GM18520 (cell line): ENCODE results near the gene ANXA11.
"Not testable (repeated sequence)": the region's sequence is repeated elsewhere in the genome, so short reads cannot be mapped to it uniquely, and the experiment has no call there.

Experiments used
- ATAC-seq: cut with Tn5 transposase; IDR thresholded peaks from one replicate; pipeline ENCODE4 v1.9.1; 2021; ENCODE audit not compliant: unreplicated experiment

ANXA11 gene

GRCh38 chr10:80210259-80210658 is 4.9 kb upstream of the ANXA11 start:
- no peak for ATAC-seq

- no peak for ATAC-seq
Observed at GRCh38 chr10:80207768-80208370, 2.5 kb upstream of the ANXA11 start.

GRCh38 chr10:80206277-80206655 is 929 bp upstream of the ANXA11 start:
- no peak for ATAC-seq

- peak; percentile 16 for ATAC-seq
Observed at GRCh38 chr10:80204677-80205476, 460 bp downstream of the ANXA11 start.

- ATAC-seq: no peak
Observed at GRCh38 chr10:80203835-80204676, 1.3 kb downstream of the ANXA11 start.

- peak; percentile 36 for ATAC-seq
Observed at GRCh38 chr10:80202934-80203834, 2.2 kb downstream of the ANXA11 start.

DNA sequence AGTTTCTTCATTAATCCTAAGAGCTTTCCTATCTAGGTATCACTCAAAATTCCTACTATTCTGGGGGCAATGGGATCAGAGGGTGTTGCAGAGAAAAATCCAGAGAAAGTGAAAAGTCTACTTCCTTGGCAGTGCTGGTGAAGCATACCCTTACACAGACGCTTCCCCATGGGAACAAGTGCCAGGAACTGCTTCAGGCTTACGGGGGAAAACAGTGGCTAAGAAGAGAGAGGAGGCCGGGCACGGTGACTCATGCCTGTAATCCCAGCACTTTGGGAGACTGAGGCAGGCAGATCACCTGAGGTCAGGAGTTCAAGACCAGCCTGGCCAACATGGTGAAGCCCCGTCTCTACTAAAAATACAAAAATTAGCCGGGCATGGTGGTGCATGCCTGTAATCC is 2.8 kb downstream of the ANXA11 start:
- not testable (repeated sequence) for ATAC-seq

DNA sequence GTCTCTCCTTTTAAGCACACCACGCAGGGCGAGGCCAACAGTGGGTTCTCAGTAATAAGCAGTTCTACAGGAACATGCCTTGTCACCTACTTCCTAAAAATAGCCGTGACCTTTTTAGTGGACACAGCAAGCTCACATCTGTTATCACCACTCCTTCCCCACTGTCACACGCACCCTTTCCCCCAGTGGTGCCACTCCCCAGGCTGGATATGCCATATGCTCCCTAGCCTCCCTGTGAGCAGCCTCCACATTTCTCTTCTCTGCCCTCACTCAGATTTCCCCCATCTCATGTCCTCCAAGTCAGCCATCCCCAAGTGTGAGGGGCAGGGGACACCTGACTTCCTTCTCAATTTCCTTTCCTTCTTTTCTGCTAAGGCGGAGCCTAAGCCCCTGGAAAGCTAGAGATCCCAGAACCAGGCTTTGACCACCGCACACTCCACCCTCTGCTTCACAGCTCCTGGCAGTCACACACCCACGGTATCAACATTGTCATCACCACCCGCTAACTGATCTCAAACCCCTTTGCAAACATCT is 3.7 kb downstream of the ANXA11 start:
- no peak for ATAC-seq

GRCh38 chr10:80200687-80201086 is 4.7 kb downstream of the ANXA11 start:
- ATAC-seq: no peak

GRCh38 chr10:80200259-80200658 is 5.1 kb downstream of the ANXA11 start:
- ATAC-seq: no peak

GRCh38 chr10:80199828-80200227 is 5.5 kb downstream of the ANXA11 start:
- ATAC-seq: no peak

- ATAC-seq: no peak
Observed at GRCh38 chr10:80197972-80198916, 7.1 kb downstream of the ANXA11 start.

DNA sequence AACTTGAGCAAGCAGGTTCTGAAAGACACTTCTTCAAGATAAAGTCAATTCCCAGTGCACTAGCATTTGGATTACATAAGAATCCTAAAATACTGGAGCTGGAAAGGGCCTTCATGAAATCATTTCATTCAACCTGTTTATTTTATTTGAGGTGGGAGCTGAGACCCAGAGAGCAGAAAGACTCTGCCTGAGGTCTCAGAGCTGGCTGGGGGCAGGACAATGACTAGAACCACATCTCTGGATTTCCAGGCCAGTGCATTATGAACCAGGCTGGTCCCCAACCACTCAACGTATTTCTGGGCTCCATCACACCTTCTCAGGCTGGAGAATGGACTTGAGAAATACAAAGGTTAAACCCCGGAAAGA is 8.4 kb downstream of the ANXA11 start:
- no peak for ATAC-seq

- ATAC-seq: peak; percentile 92
Observed at GRCh38 chr10:80196270-80196949, 8.9 kb downstream of the ANXA11 start.

GRCh38 chr10:80195046-80195574 is 10.2 kb downstream of the ANXA11 start:
- no peak for ATAC-seq

DNA sequence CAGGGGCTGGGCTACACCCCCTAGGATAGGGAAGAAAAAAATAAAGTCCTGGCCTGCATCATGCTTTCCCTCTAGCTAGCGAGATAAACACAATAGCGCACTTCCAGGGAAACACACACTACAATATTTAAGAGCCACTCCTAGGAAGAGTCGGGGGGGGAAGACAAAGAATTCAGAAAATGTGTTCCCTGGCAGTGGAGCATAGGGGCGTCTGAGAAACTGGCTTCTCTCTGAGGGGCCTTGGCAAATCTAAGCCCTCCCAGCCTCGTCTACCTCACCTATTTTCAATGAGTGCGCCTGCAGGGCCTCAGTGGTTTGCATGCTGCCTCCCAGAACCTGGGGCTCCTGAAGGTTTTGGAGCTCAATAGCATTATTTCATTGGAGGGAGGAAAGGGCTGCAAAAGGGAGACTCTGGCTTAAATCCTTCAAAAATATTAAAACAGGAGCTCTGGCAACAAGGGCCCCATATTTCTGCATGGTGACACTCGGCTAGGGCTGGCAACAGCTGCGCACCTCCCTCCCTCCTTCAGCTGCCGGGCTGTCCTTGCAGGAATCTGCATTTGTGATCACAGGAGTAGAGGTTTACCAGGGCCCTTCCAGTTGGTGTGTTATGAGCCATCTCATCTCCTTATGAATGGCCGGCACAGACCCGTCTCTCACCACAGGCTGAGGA is 10.8 kb downstream of the ANXA11 start:
- ATAC-seq: no peak

GRCh38 chr10:80192553-80192952 is 12.8 kb downstream of the ANXA11 start:
- ATAC-seq: no peak
